Chondrocyte (in vitro differentiated cells): ENCODE data around the gene VAMP4. TPM values are rescaled to one million over a fixed set of nuclear protein-coding genes. Genes with fewer than 3 reads are reported as not detected.

Experiments
- DNase-seq: peaks from one replicate; pipeline ENCODE4 v3.0.0; 2021; ENCODE audit warnings: mixed read lengths, low spot score
- H3K27ac Mint-ChIP-seq: one replicate; pipeline ENCODE4 v1.8.0; 2021; ENCODE audit warnings: mild to moderate bottlenecking, moderate library complexity, mixed read lengths; ENCODE audit not compliant: unreplicated experiment
- H3K27me3 Mint-ChIP-seq: 2 replicates; pipeline ENCODE4 v1.8.0; 2021; ENCODE audit warnings: low read depth, mixed read lengths
- H3K36me3 Mint-ChIP-seq: 2 replicates; pipeline ENCODE4 v1.8.0; 2021; ENCODE audit warnings: low read depth, mixed read lengths
- H3K4me1 Mint-ChIP-seq: 2 replicates; pipeline ENCODE4 v1.8.0; 2021; ENCODE audit warnings: low read depth, mild to moderate bottlenecking, mixed read lengths
- H3K4me3 Mint-ChIP-seq: one replicate; pipeline ENCODE4 v1.8.0; 2021; ENCODE audit warnings: mild to moderate bottlenecking, moderate library complexity, mixed read lengths; ENCODE audit not compliant: unreplicated experiment
- H3K9me3 Mint-ChIP-seq: 2 replicates; pipeline ENCODE4 v1.8.0; 2021; ENCODE audit warnings: low read depth, mixed read lengths
- total RNA-seq: library from RNA; stranded (reverse); gene quantifications from 3 replicates; pipeline ENCODE4 v1.2.1, GENCODE V29; 2021
- TF ChIP-seq, protein P1 (sequence below): fragments of 200-600 bp; sonication (generic); IDR thresholded peaks from 2 replicates; pipeline ENCODE4 v1.5.0; 2021; ENCODE audit warnings: antibody characterized with exemption, mild to moderate bottlenecking, moderate library complexity

VAMP4 gene
- total RNA-seq, 1 donor from 2014 or later = 14.8 TPM

- no peaks in the 10 kb centered on the region for H3K4me1 Mint-ChIP-seq
- no peaks in the 10 kb centered on the region for H3K9me3 Mint-ChIP-seq
- DNase-seq = no peak
- peaks cover 13% of the 10 kb centered on the region for H3K27me3 Mint-ChIP-seq
- H3K36me3 Mint-ChIP-seq = no peaks in the 10 kb centered on the region
- H3K27ac Mint-ChIP-seq = no peak overlapping the region
- no peak overlapping the region for H3K4me3 Mint-ChIP-seq
- TF ChIP-seq, protein P1, sequence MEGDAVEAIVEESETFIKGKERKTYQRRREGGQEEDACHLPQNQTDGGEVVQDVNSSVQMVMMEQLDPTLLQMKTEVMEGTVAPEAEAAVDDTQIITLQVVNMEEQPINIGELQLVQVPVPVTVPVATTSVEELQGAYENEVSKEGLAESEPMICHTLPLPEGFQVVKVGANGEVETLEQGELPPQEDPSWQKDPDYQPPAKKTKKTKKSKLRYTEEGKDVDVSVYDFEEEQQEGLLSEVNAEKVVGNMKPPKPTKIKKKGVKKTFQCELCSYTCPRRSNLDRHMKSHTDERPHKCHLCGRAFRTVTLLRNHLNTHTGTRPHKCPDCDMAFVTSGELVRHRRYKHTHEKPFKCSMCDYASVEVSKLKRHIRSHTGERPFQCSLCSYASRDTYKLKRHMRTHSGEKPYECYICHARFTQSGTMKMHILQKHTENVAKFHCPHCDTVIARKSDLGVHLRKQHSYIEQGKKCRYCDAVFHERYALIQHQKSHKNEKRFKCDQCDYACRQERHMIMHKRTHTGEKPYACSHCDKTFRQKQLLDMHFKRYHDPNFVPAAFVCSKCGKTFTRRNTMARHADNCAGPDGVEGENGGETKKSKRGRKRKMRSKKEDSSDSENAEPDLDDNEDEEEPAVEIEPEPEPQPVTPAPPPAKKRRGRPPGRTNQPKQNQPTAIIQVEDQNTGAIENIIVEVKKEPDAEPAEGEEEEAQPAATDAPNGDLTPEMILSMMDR = no peak
Observed at GRCh38 chr1:171772312-171772711, 30.4 kb upstream of the VAMP4 start.

DNA sequence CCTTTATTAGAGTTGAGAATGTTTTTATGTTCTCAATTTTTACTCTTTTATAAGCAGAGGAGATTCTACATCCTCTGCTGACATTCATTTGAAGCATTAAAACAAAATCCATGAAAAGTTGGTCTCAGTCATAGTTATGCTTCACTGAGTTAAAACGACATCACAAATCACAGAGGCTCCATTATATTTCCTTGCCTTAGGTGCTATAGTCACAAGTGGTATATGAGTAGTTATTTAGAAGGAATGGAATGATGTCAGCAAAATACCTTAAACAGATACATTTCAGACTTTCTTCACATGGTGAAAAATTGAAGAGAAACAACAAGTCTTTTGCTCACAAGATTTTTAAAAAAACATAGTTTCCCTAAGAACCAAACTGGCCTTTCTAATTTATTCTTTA is 27.9 kb upstream of the VAMP4 start:
- Mint-ChIP-seq H3K9me3 (no peaks in the 10 kb centered on the region), H3K27me3 (peaks cover 11% of the 10 kb centered on the region), H3K27ac (no peak overlapping the region), H3K4me3 (no peak overlapping the region), H3K36me3 (no peaks in the 10 kb centered on the region), H3K4me1 (no peaks in the 10 kb centered on the region)
- DNase-seq = no peak
- TF ChIP-seq, protein P1 = no peak

GRCh38 chr1:171769171-171769570 is 27.3 kb upstream of the VAMP4 start:
- DNase-seq = no peak
- Mint-ChIP-seq H3K4me1 (no peaks in the 10 kb centered on the region), H3K36me3 (no peaks in the 10 kb centered on the region), H3K4me3 (no peak overlapping the region), H3K9me3 (no peaks in the 10 kb centered on the region), H3K27ac (no peak overlapping the region), H3K27me3 (peaks cover 13% of the 10 kb centered on the region)
- TF ChIP-seq, protein P1 = no peak

DNA sequence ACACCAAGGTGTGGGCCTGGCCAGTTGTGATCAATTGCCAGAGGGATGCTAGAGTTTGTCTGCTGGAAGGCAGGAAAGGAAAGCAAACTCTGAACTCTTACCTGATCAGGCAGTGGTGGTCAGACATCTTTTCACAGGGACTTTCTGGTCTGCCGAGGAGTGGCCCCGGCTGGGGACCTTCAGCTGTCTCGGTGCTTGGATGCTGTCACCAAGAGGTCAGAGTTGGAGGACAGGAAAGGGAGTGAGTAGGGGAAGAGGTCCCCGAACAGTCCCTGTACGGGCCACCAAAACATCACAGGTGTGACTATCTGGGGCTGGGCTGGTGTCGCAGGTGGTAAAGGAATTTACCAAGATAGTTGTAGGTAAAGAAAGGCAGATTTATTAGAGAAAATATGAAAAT is 21.9 kb upstream of the VAMP4 start:
- TF ChIP-seq, protein P1 = no peak
- Mint-ChIP-seq H3K27me3 (peaks cover 18% of the 10 kb centered on the region), H3K4me3 (no peak overlapping the region)

GRCh38 chr1:171762143-171762563 is 20.3 kb upstream of the VAMP4 start:
- peaks cover 21% of the 10 kb centered on the region for H3K27me3 Mint-ChIP-seq
- TF ChIP-seq, protein P1 = no peak
- no peaks in the 10 kb centered on the region for H3K36me3 Mint-ChIP-seq
- H3K4me1 Mint-ChIP-seq = no peaks in the 10 kb centered on the region
- no peaks in the 10 kb centered on the region for H3K9me3 Mint-ChIP-seq
- no peak for DNase-seq
- H3K4me3 Mint-ChIP-seq = no peak overlapping the region
- H3K27ac Mint-ChIP-seq = no peak overlapping the region

More for the DNA sequence above, 21.9 kb upstream of the VAMP4 start:
- no peaks in the 10 kb centered on the region for H3K4me1 Mint-ChIP-seq
- no peaks in the 10 kb centered on the region for H3K9me3 Mint-ChIP-seq
- no peaks in the 10 kb centered on the region for H3K36me3 Mint-ChIP-seq
- H3K27ac Mint-ChIP-seq = no peak overlapping the region
- no peak for DNase-seq
